A549 (cell line): ENCODE measurements around the gene WNT9A. TPM values are rescaled to one million over a fixed set of nuclear protein-coding genes. Genes with fewer than 3 reads are reported as not detected.

ENCODE experiments used
- ATAC-seq, 2 experiments: fragments of 200-7000 bp in 1 of 2; fragments of >200 bp in 1 of 2; cut with Nextera tagmentation in 1 of 2; cut with Tn5 transposase in 1 of 2; 3 replicates each; pipeline versions ENCODE4 v1.8.0 to v1.9.1; 2018 to 2020; ENCODE audit warnings: mild to moderate bottlenecking in 1 of 2, moderate library complexity in 1 of 2
- CTCF ChIA-PET: fragments of 300-600 bp; sonication (Branson Sonifier 250); formaldehyde crosslinking; extraction: SDS; loops from one replicate; lab custom pipeline; 2021; ENCODE audit warnings: antibody characterized with exemption, inconsistent platforms; lab: Yijun Ruan, JAX
- POLR2A ChIA-PET: fragments of 350-600 bp; formaldehyde crosslinking; extraction: SDS; loops from one replicate; lab custom pipeline; 2021; ENCODE audit warnings: antibody characterized with exemption, inconsistent platforms; lab: Yijun Ruan, JAX
- DNase-seq, 2 experiments: peaks; one replicate each; pipeline versions ENCODE4 v3.0.0 to v3.0.0-alpha.2; 2011 to 2016; ENCODE audit warnings: low read depth in 1 of 2, low spot score in 1 of 2
- FAIRE-seq: peaks from 2 replicates; lab custom pipeline; 2011; peaks lifted over from hg19 to GRCh38; lab: Jason Lieb, UNC
- H3K27ac ChIP-seq, 2 experiments: fragments of >200 bp; sonication (Bioruptor Twin); formaldehyde crosslinking; 3 replicates each; pipeline ENCODE4 v1.5.1; 2016 to 2017
- H3K4me1 ChIP-seq: fragments of >200 bp; sonication (Bioruptor Twin); formaldehyde crosslinking; 3 replicates; pipeline ENCODE4 v1.6.1; 2016
- H3K4me2 ChIP-seq: fragments of >200 bp; sonication (Bioruptor Twin); formaldehyde crosslinking; 3 replicates; pipeline ENCODE4 v1.6.1; 2016
- H3K4me3 ChIP-seq: fragments of >200 bp; sonication (Bioruptor Twin); formaldehyde crosslinking; 3 replicates; pipeline ENCODE4 v1.5.1; 2016
- H3K9me3 ChIP-seq: fragments of >200 bp; sonication (Bioruptor Twin); formaldehyde crosslinking; 3 replicates; pipeline ENCODE4 v1.6.1; 2016
- BHLHE40 ChIP-seq: IDR thresholded peaks from 2 replicates; pipeline ENCODE4 v1.6.1; 2012; ENCODE audit warnings: low read depth, low read length, inconsistent platforms
- CBX2 ChIP-seq: fragments of 200-600 bp; sonication (generic); IDR thresholded peaks from 2 replicates; pipeline ENCODE4 v1.6.1; 2016; ENCODE audit warnings: low read depth, mild to moderate bottlenecking, borderline replicate concordance
- CBX8 ChIP-seq: fragments of 200-600 bp; sonication (generic); IDR thresholded peaks from 2 replicates; pipeline ENCODE4 v1.6.1; 2016
- CHD4 ChIP-seq: fragments of 200-600 bp; sonication (generic); IDR thresholded peaks from 2 replicates; pipeline ENCODE4 v1.6.1; 2016; ENCODE audit warnings: antibody characterized with exemption, mild to moderate bottlenecking, borderline replicate concordance
- E2F6 ChIP-seq: IDR thresholded peaks from 2 replicates; pipeline ENCODE4 v1.6.1; 2012; ENCODE audit warnings: low read depth, borderline replicate concordance
- ELK1 ChIP-seq: fragments of 150-350 bp; IDR thresholded peaks from 2 replicates; pipeline ENCODE4 v1.6.1; 2014; ENCODE audit warnings: low read depth, mild to moderate bottlenecking, low read length
- FOSB ChIP-seq: fragments of 250-450 bp; sonication (Bioruptor Pico); IDR thresholded peaks from 2 replicates; pipeline ENCODE4 v1.5.0; 2020; ENCODE audit warnings: mild to moderate bottlenecking, moderate library complexity
- FOSL2 ChIP-seq, 2 experiments: fragments of 450-650 bp in 1 of 2; fragments of >200 bp in 1 of 2; sonication (Bioruptor Twin) in 1 of 2; formaldehyde crosslinking; IDR thresholded peaks; 2 replicates each; pipeline versions ENCODE4 v1.5.0 to v1.6.1; 2016 to 2020; ENCODE audit warnings: mild to moderate bottlenecking in 1 of 2, moderate library complexity in 1 of 2
- FOXS1 ChIP-seq: fragments of 250-450 bp; sonication (Bioruptor Pico); IDR thresholded peaks from 2 replicates; pipeline ENCODE4 v1.5.0; 2020; ENCODE audit warnings: mild to moderate bottlenecking, moderate library complexity
- HMGXB4 ChIP-seq: fragments of 250-450 bp; sonication (Bioruptor Pico); IDR thresholded peaks from 2 replicates; pipeline ENCODE4 v1.5.0; 2021; ENCODE audit warnings: mild to moderate bottlenecking, moderate library complexity, borderline replicate concordance
- HOXB13 ChIP-seq: fragments of 250-450 bp; sonication (Bioruptor Pico); IDR thresholded peaks from 2 replicates; pipeline ENCODE4 v1.5.0; 2020; ENCODE audit warnings: low read depth, mild to moderate bottlenecking, moderate library complexity
- HOXB5 ChIP-seq: fragments of 250-450 bp; sonication (Bioruptor Pico); IDR thresholded peaks from 2 replicates; pipeline ENCODE4 v1.5.0; 2020; ENCODE audit warnings: mild to moderate bottlenecking, moderate library complexity
- JUN ChIP-seq, 2 experiments: fragments of >200 bp; sonication (Bioruptor Twin); formaldehyde crosslinking; IDR thresholded peaks; 2 replicates in 1 of 2; 3 replicates in 1 of 2; pipeline ENCODE4 v1.6.1; 2016 to 2017
- JUNB ChIP-seq: fragments of >200 bp; sonication (Bioruptor Twin); formaldehyde crosslinking; IDR thresholded peaks from 2 replicates; pipeline ENCODE4 v1.6.1; 2016
- MAFK ChIP-seq: fragments of 450-650 bp; IDR thresholded peaks from 2 replicates; pipeline ENCODE4 v1.6.1; 2014; ENCODE audit not compliant: partially characterized antibody
- MAZ ChIP-seq: fragments of 150-350 bp; IDR thresholded peaks from 2 replicates; pipeline ENCODE4 v1.6.1; 2014; ENCODE audit warnings: antibody characterized with exemption, low read depth, low read length, borderline replicate concordance
- MYC ChIP-seq: IDR thresholded peaks from 2 replicates; pipeline ENCODE4 v1.6.1; 2012; ENCODE audit warnings: mild to moderate bottlenecking, inconsistent platforms, low read length, improper control_type of control experiment, borderline replicate concordance
- PBX3 ChIP-seq: IDR thresholded peaks from 2 replicates; pipeline ENCODE4 v1.6.1; 2012
- PHF8 ChIP-seq: fragments of 200-600 bp; sonication (generic); IDR thresholded peaks from 2 replicates; pipeline ENCODE4 v1.6.1; 2016; ENCODE audit warnings: low read depth, mild to moderate bottlenecking, antibody characterized with exemption, moderate library complexity, borderline replicate concordance
- POLR2A ChIP-seq: IDR thresholded peaks from 2 replicates; pipeline ENCODE4 v1.6.1; 2012; ENCODE audit warnings: mild to moderate bottlenecking, low read length
- RARB ChIP-seq: fragments of 250-450 bp; sonication (Bioruptor Pico); IDR thresholded peaks from 2 replicates; pipeline ENCODE4 v1.8.0; 2021; ENCODE audit warnings: mild to moderate bottlenecking, moderate library complexity
- RFX5 ChIP-seq: fragments of 450-650 bp; IDR thresholded peaks from 2 replicates; pipeline ENCODE4 v1.7.1; 2014; ENCODE audit warnings: antibody characterized with exemption, mild to moderate bottlenecking, moderate library complexity
- SMC3 ChIP-seq: fragments of >200 bp; sonication (Bioruptor Twin); formaldehyde crosslinking; IDR thresholded peaks from 3 replicates; pipeline ENCODE4 v1.6.1; 2018; ENCODE audit warnings: inconsistent platforms
- TFCP2L1 ChIP-seq: fragments of 250-450 bp; sonication (Bioruptor Pico); IDR thresholded peaks from 2 replicates; pipeline ENCODE4 v1.5.0; 2021; ENCODE audit warnings: mild to moderate bottlenecking
- TP53 ChIP-seq: fragments of 250-450 bp; sonication (Bioruptor Pico); IDR thresholded peaks from 2 replicates; pipeline ENCODE4 v1.5.0; 2021; ENCODE audit warnings: mild to moderate bottlenecking, moderate library complexity
- WGBS: methylation state at CpG from one replicate; pipeline ENCODE4 v1.1.6; 2017; ENCODE audit errors: missing lambda C conversion rate; 5-methylcytosine and 5-hydroxymethylcytosine counted together
- polyA plus RNA-seq, 4 experiments: library from polyadenylated mRNA; depleted of rRNA in 3 of 4; stranded (reverse); fragments of >200 nt; fragmentation: RNase III in 1 of 4; extraction: RNeasy Plus Mini Kit Qiagen cat#74134 plus additional on column Dnase treatment in 1 of 4; gene quantifications; 2 replicates in 3 of 4; 3 replicates in 1 of 4; pipeline ENCODE4 v1.2.3, GENCODE V29; 2011 to 2017
- TF ChIP-seq, protein P1 (sequence below): fragments of 450-650 bp; IDR thresholded peaks from 2 replicates; pipeline ENCODE4 v1.6.1; 2014; ENCODE audit warnings: antibody characterized with exemption

The WNT9A gene
- polyA plus RNA-seq, 2 of the 4 experiments (the other 2 are of a cell fraction): 0.75 to 1.2 TPM

DNA sequence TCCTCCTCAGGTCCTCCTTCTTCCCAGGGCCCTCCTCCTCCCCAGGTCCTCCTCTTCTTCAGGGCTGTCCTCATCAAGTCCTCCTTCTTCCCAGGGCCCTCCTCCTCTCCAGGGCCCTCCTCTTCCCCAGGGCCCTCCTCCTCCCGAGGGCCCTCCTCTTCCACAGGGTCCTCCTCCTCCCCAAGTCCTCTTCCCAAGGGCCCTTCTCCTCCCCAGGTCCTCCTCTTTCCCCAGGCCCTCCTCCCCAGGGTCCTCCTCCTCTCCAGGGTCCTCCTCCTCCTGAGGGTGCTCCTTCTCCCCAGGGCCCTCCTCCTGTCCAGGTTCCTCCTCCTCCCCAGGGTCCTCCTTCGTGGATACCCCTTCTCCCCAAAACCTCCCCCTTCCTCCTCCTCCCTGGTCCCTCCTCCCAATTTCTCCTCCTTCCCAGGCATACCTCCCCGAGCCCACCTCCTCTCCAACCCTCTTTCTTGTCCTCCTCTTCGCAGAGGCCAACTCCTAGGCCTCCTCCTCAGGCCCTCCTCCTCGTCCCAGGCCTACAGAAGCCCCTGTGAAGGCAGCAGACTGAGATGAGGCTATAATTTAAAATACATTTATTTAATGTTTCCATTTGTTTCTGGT is 29.5 kb downstream of the WNT9A start:
- DNase-seq: no peak
- no peak overlapping the region for H3K27ac ChIP-seq
- no peak overlapping the region for H3K4me3 ChIP-seq
- POLR2A ChIA-PET: no interaction called here
- CTCF ChIA-PET: no interaction called here
- no peak for FAIRE-seq
- no peaks in the 10 kb centered on the region for H3K4me1 ChIP-seq
- no peak for ATAC-seq
- H3K9me3 ChIP-seq: no peaks in the 10 kb centered on the region
- WGBS: 51% methylated on average over 5 of the region's 5 CpGs
- H3K4me2 ChIP-seq: no peak overlapping the region
- TF ChIP-seq MAZ: no peak
- TF ChIP-seq HMGXB4 (CRISPR knock-in tag): no peak
- no peak for TF ChIP-seq E2F6
- TF ChIP-seq, protein P1, sequence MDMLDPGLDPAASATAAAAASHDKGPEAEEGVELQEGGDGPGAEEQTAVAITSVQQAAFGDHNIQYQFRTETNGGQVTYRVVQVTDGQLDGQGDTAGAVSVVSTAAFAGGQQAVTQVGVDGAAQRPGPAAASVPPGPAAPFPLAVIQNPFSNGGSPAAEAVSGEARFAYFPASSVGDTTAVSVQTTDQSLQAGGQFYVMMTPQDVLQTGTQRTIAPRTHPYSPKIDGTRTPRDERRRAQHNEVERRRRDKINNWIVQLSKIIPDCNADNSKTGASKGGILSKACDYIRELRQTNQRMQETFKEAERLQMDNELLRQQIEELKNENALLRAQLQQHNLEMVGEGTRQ: no peak
- no peak for TF ChIP-seq FOSB
- no peak for TF ChIP-seq TFCP2L1 (CRISPR knock-in tag)
- no peak for TF ChIP-seq CHD4
- no peak for TF ChIP-seq JUNB
- TF ChIP-seq FOSL2 (IDR thresholded peaks at IDR 0.05): no peak
- TF ChIP-seq FOSL2 (CRISPR knock-in tag; IDR thresholded peaks at IDR 0.05): no peak
- TF ChIP-seq HOXB5 (CRISPR knock-in tag): no peak
- no peak for TF ChIP-seq JUN (IDR thresholded peaks at IDR 0.05)
- TF ChIP-seq CBX2: no peak

- H3K4me1 ChIP-seq: no peaks in the 10 kb centered on the region
- WGBS: 64% methylated on average over 8 of the region's 15 CpGs
- FAIRE-seq (no peak), DNase-seq (no peak), ATAC-seq (no peak)
- no peak overlapping the region for H3K4me2 ChIP-seq
- TF ChIP-seq HOXB13 (CRISPR knock-in tag): no peak
- no peak for TF ChIP-seq POLR2A
- TF ChIP-seq TP53: no peak
- no peak for TF ChIP-seq SMC3
- TF ChIP-seq PHF8: no peak
- no peak for TF ChIP-seq PBX3
- TF ChIP-seq HMGXB4 (CRISPR knock-in tag): no peak
- TF ChIP-seq FOXS1 (CRISPR knock-in tag): no peak
- TF ChIP-seq MAFK: no peak
- no peak for TF ChIP-seq RFX5
- no peak for TF ChIP-seq CBX8
- no peak for TF ChIP-seq ELK1
- no peak for TF ChIP-seq MYC
- TF ChIP-seq RARB (CRISPR knock-in tag): no peak
- no peak for TF ChIP-seq FOSB
- TF ChIP-seq BHLHE40: no peak
- POLR2A ChIA-PET: interaction anchor here (0.5 kb wide), 1 partner anchor 525 kb away, joined by 3 read pairs; no protein-coding TSS in a partner anchor
- CTCF ChIA-PET: interaction anchor here (1.2 kb wide), 1 partner anchor 213 kb away, joined by 3 read pairs; no protein-coding TSS in a partner anchor
- H3K4me3 ChIP-seq: no peak overlapping the region
- no peak overlapping the region for H3K27ac ChIP-seq
- H3K9me3 ChIP-seq: no peaks in the 10 kb centered on the region
Measured at GRCh38 chr1:227917081-227917950, 30.4 kb downstream of the WNT9A start.
